GM13976 (cell line): ENCODE results near the gene MIF4GD.
"Not testable (repeated sequence)": the region's sequence is repeated elsewhere in the genome, so short reads cannot be mapped to it uniquely, and the experiment has no call there.

ENCODE experiments used
- DNase-seq: peaks from one replicate; pipeline ENCODE4 v3.0.0; 2012; ENCODE audit warnings: low spot score
- CTCF ChIP-seq: IDR thresholded peaks from 2 replicates; pipeline ENCODE4 v1.5.1; 2012; ENCODE audit warnings: borderline replicate concordance, mild to moderate bottlenecking; ENCODE audit not compliant: insufficient read depth; ENCODE audit errors: extremely low read depth, missing control alignments, control extremely low read depth
- in situ Hi-C: fragments of 300-500 bp; cut with MboI; formaldehyde crosslinking; loops from one replicate; pipeline ENCODE4 v1.12.0; 2022; ENCODE audit warnings: low sequenced_read_pairs, mixed read lengths, inconsistent platforms; ENCODE audit not compliant: unreplicated experiment

The MIF4GD gene

GRCh38 chr17:75301049-75301448 is 30.0 kb upstream of the MIF4GD start:
- in situ Hi-C loops = no loop called here
- no peak for DNase-seq
- TF ChIP-seq CTCF = no peak

- in situ Hi-C loops = no loop called here
- no peak for TF ChIP-seq CTCF
These were observed 29.2 kb upstream of the MIF4GD start for GRCh38 chr17:75300280-75300679.

GRCh38 chr17:75295201-75296158 is 24.4 kb upstream of the MIF4GD start:
- peak; percentile 73 for DNase-seq
- TF ChIP-seq CTCF = no peak
- in situ Hi-C loops = no loop called here

More at GRCh38 chr17:75300280-75300679, 29.2 kb upstream of the MIF4GD start:
- no peak for DNase-seq

GRCh38 chr17:75292810-75293448 is 21.9 kb upstream of the MIF4GD start:
- in situ Hi-C loops, DNase-seq: not testable (repeated sequence)

- DNase-seq = peak; percentile 56
These were observed 18.9 kb upstream of the MIF4GD start for GRCh38 chr17:75289832-75290337.

GRCh38 chr17:75289115-75289831 is 18.2 kb upstream of the MIF4GD start, which contains the start of gene SLC25A19:
SLC25A19 (minus strand) TSS chr17:75289433; CDS start chr17:75286764, 2,669 bp downstream.
- in situ Hi-C loops = no loop called here
- DNase-seq = peak; percentile 97
- TF ChIP-seq CTCF = peak; percentile 34

More at GRCh38 chr17:75289832-75290337, 18.9 kb upstream of the MIF4GD start:
- in situ Hi-C loops = no loop called here
- peak; percentile 38 for TF ChIP-seq CTCF

- DNase-seq = no peak
- no peak for TF ChIP-seq CTCF
- in situ Hi-C loops = no loop called here
These were observed 17.7 kb upstream of the MIF4GD start for GRCh38 chr17:75288770-75289114.
